Measurements from ENCODE around the gene CRIP3. TPM values are rescaled to one million over a fixed set of nuclear protein-coding genes. Genes with fewer than 3 reads are reported as not detected.

Gene CRIP3
- polyA plus RNA-seq, 3 donors: 3.3 to 9.0 (median 3.7) TPM

DNA sequence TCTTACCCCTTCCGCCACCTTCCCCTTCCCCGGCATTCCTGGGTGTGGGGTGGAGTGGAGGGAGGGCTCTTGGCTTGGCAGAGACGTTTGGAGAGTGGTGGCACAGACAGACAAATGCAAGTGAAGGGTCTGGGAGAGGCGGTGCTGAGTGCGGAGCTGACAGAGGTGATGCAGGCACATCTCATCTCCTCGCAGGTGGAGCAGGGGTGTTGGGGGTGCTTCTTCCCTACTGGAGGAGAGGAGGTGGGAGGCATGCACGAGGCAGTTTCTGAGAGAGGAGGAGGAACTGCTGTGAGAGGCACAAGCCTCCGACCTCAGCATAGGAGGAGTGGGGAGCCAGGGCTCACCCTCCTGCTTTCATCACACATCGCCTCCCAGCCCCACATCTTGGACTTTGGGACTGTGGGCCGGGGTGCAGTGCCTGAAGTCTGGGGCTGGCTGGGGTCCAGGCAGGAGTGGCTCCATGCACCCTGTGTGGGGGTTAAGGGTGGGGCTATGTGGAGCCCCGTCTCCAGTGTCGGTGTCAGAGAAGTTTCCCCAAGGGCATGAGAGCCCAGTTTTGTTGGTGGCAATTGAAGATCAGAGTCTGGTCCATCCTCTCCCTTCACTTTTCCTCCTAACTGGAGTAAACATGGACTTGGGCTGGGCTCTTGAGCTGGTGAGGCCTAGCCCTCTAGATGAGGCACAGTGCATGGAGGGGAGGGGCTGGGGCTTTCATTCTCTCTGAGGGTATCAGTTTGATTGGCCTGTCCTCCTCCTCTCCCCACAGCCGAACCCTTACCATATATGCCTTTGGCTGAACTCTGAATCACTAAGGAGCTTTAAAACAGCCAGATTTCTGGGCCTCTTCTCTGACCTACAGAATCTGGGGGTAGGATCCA lies 30.7 kb downstream of the CRIP3 start:
- no peak for DNase-seq (ENCODE audit: extremely low read depth in 1 of 11, low read depth in 9 of 11, low spot score in 4 of 11)

DNA sequence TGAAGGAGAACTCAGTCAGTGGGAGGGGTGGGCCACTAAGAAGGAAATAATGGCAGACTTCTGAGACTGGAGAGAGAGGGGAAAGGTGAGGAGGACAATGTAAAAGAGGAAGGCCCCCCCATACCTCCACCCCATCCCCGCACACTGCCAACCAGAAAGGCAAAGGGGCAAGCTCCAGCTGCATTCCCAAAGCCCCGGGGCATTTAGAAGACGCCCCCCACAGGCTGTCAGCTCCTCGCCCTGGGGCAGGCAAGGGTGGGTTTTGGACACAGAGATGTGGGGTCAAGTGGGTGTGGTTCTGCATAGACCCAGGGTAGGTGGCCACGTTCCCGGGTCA lies 31.4 kb downstream of the CRIP3 start:
- DNase-seq (ENCODE audit: extremely low read depth in 1 of 11, low read depth in 9 of 11, low spot score in 4 of 11): no peak

DNA sequence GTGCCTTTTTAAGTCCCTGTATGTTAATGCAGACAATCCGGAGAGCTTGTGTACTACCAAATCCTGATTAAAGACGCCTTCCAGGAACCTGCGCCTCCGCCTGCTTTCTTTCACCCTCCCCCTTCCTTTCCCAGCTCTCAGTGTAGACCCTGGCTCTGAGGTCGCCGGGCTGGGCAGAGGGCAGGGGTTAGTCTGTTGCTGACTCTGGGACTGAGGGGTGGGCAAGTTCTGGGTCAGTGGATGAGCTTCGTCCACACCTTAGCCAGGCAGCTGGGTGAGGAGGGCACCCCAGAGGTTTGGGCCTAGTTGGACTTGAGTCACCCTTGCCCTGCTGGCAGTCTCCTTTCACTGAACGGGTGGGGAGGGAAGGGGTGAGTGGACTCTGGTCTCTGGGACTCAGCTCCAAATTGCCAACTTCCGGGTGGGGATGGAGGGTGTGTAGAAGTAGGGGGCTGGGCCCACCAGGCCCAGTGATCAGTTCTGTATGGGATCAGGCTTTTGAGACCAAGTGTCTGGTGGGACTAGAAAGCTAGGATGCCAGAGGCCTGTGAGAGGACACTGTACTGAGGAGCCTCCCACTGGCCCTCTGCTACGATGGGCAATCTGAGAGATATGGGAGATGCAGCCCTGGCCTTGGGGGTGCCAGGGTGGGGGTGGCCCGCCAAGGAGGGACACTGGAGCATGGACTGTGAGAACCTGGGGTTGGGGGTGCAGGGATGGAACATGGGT lies 31.9 kb downstream of the CRIP3 start:
- DNase-seq (ENCODE audit: extremely low read depth in 1 of 11, low read depth in 9 of 11, low spot score in 4 of 11): no peak

DNA sequence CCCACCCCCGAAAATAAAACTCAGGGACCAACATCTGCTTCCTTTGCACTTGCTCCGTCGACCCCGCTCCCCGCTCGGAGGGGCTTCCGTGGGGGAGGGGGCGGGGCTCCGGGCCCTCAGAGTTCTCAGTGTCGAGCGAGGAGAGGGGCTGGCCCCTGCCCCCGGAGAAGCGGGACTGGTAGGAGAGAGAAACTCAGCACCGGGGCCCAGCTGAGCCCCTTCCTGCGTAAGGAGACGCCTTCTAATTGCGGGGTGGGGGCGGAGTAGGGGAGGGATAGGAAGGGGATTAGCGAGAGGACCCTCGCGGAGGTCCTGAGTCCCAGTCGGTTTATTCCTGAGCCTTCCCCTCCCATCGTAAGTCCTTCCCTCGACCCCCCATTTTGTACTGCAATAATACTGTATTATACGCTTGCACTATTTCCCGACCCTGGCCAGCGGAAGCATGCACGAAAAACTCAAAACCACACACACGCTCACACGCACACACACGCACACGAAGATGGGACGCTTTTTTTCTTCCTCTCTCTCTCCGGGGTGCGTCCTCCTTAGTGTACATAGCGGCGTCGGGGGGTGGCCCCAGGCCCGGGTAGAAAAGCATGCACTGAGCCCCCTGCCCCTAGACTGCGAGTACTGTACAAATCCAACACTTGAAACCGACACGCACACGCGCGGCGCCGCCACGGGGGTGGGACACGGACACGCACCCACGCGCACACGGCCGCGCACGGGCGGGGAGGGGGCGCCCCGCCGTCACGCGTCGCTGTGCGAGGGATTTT lies 32.6 kb downstream of the CRIP3 start:
- DNase-seq (ENCODE audit: extremely low read depth in 1 of 11, low read depth in 9 of 11, low spot score in 4 of 11): no peak

DNA sequence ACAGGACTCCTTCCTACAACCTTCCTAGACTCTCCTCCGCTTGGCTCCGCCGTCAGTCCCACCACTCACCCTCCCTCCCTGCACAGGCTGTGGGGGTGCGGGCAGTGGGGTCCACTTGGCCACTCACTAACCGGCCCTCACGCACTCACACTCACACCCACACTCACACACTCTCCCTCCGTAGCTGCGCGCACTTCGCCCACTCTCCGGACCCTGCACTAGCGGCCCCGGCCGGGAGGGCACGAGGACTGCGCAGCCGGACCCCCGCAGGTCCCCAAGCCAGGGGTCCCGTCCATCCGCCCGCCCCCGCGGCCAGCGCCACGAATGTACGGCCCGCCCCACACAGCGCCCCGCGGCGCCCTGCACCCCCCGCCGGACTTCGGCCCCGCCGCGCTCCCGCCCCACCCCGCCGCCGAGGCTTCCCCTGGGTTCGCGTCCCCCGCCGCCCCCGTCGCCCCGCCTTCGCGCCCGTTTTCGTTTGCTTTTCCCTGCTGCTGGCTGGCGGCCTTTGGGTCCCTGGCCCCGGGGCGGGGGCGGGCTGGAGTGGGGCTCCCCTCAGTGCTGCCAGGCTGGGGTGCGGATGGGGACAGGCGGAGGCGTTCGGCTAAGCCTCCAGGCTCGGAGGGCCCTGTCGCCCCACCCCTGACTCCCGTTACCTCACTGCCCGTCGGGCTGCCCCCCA lies 33.6 kb downstream of the CRIP3 start:
- no peak for DNase-seq (ENCODE audit: extremely low read depth in 1 of 11, low read depth in 9 of 11, low spot score in 4 of 11)

DNA sequence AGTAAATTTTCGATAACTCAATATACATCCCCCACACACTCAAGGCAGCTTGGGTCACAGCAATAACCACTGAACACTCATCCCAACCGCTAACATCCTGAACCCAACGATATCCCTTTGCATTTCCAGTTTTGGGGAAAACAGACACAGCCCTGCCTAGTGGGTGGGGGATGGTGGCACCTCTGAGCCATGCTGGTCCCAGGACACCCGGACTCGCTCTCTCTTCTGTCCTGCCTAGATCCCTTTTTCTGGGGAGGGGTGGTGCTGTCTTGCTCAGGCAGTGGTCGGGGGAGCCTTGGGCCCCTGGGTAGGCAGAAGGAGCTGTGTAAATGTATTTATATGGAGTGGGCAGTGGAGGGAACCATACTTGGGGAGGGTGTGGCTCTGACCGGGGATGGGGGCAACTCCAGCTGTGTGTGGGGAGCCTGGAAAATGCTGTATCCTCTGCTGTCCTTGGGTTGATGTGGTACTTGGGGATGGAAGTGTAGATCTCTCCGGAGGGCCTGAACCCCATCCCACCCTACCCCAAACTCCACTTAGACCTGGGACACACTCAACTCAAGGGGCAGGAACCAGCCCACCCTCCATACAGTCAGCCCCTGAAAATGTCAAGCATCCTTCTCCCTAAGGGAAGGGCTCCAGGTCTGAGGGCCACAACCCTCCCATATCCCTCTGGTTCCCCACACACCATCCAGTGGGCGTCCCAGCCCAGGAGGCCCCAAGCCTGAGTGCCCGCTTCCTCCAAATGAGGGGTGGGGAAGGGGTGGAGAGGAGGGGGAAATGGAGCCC lies 34.3 kb downstream of the CRIP3 start:
- no peak for DNase-seq (ENCODE audit: extremely low read depth in 1 of 11, low read depth in 9 of 11, low spot score in 4 of 11)

DNA sequence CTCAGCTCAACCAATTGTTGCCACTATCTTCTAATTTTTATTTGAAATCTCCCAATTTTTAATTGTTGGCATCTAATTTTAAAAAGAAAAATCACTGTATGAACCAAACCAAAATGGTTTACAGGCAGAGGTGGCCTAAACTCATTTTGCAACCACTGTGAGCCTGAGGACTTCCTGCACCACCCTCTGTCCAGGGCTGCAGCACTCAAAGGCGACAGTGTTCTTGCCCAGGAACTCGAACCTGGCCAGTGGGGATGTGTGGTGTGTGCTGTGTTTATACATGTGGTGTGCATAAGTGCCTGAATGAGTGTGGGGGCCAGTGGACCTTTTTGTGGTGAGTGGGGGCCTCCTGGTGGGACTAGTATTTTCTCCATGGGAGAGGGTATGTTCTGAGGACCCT lies 34.9 kb downstream of the CRIP3 start:
- DNase-seq (ENCODE audit: extremely low read depth in 1 of 11, low read depth in 9 of 11, low spot score in 4 of 11): no peak

DNA sequence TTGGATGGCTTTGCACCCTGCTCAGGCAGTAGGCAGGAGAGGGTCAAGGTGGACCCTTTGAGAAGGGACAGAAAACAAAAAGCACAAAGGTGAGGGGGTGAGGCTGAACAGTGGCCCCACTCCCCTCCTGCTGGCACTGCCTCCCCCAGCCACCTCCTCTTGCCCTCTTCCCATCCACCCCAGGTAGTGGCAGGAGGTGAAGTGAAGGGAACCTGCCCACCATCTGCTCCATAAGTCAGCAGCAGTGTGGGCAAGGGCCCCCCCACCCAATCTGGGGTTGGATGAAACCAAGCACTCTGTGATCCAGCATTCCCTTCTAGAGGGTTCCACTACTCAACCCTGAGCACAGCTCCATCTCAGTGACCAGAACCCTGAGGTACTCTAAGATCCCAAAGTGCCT lies 36.7 kb downstream of the CRIP3 start:
- no peak for DNase-seq (ENCODE audit: extremely low read depth in 1 of 11, low read depth in 9 of 11, low spot score in 4 of 11)

DNA sequence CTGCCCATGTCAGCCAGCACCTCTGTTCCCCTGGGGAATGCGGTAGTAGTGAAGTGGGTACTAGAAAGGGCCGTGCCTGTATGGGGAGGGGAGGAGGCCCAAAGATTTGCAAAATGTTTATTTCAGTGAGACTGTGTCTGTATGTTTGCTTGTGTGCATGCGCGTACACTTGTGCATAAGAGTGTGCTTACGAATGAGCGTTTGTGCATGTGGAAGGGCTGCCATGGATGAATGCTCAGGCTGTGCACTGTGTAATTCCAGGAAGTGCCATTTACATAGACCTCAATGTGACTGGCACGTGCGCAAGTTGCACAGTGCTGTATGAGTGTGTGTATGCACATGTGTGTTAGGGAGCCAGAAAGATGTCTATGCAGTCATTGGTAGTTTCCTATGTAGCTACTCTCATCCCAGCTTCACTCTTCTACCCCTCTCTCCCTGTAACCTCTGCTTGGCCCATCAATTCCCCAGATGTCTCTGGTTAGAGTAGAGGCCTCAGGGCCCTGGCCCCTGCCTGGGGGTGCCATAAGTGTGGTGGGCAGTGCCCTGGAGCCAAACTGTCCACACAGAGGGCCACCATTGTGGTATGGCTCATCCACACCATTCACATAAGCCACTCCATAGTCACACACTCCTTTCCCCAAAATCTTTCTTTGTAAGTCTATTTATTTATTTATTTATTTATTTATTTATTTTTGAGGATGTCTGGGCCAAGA lies 37.4 kb downstream of the CRIP3 start:
- DNase-seq (ENCODE audit: extremely low read depth in 1 of 11, low read depth in 9 of 11, low spot score in 4 of 11): no peak

DNA sequence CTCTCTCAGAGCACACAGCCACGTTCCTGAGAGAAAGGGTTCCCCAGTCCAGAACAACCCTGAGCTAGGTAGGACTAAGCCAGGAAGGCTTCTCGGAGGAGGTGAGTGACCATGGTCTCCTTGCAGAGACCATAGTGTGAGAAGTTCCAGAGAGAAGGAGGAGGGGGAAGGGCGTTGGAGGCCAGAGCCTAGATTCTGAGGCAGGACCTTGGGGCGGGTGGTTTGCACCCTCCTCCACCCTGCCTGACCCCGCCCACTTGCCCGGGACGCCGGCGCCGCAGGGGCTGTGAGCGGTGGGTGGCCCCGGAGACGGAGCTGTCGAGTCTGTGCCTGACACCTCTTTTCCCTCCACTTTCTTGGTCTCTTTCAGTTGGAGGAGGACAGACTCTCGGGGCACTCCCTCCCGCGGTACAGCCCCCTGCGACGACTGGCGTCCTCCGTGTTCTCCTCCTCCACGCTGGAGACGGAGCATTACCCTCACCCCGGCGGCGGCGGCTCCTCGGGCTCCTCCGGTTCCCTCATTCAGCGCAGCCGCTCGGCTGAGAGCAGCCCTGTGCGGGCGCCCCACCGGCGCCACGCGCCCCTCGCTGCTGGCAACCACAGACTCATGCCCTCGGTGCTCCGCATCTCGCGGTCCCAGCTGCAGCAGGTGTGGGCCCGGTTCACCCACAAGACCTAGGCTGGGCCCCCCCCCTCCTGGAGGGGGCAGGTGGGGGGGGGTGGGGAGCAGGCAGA lies 39.2 kb downstream of the CRIP3 start:
- DNase-seq (ENCODE audit: extremely low read depth in 1 of 11, low read depth in 9 of 11, low spot score in 4 of 11): no peak

DNA sequence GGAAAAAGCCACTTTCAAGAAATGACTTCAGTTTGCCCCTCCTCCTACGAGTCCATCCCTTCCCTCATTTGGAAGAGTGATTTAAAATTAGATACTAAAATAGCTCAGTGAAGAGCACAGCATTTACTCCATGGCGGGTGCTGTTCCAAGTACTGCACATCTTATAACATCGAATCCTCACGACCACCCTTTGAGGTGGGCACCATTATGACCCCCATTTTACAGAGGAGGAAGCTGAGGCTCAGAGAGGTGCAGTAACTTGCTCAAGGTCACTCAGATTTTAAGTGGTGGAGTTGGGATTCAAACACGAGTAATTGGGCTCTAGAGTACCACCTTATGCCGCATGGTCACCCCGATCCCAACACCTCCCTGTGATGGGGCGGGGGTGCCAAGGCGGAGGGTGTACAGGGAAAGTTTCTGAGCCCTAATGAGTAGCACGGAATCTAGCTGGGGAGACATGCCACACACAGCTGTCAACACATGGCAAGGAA lies 39.8 kb downstream of the CRIP3 start:
- DNase-seq (ENCODE audit: extremely low read depth in 1 of 11, low read depth in 9 of 11, low spot score in 4 of 11): no peak

DNA sequence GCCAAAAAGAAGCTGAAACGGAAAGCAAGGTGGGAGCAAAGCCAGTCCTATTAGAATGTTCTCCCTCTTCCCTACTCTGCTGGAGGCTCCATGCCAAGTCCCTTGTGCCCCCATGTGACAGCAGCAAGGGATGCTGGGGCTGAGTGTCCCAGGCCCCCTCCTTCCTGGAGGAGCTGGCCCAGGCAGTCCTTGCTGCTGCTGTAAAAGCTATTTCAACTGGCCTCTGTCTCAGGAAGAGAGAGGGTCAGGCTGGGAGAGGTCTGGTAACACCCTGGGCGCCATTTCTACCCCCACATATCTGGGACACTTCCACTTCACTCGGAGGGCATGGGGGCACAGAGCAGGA lies 40.3 kb downstream of the CRIP3 start:
- DNase-seq (ENCODE audit: extremely low read depth in 1 of 11, low read depth in 9 of 11, low spot score in 4 of 11): no peak

DNA sequence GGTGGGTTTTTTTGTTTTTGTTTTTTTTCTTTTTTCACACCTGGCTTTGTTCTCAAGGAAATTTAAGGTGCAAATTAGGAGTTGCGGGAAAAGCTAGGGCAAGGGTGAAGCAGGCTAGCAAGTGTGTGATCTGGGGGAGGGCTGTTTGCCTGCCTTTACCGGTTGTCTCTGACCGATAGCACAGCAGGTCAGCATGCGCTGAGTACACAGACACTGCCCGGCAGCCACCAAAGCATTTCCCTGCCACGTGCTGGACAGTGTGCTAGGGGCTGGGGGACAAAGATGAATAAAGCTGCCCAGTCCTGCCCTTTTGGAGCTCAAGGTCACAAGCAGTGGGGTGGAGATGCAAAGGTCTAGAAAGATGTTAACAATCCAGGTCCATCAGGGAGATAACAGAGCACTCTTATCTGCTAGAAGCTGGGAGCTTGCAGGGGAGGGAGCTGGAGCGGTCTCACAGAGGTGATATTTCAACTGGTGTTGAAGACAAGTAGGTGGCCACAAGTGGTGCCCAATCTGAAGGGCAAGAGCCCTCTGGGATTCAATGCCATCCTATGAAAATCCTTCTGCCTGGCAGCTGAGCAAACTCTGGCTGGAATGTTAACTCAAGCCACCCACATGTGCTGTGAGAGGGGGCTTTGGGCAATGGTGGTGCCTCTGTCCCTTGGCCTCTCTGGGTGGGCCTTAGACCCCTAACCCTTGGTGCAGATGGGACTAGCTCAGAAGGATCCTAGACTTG lies 40.8 kb downstream of the CRIP3 start:
- DNase-seq (ENCODE audit: extremely low read depth in 1 of 11, low read depth in 9 of 11, low spot score in 4 of 11): no peak

DNA sequence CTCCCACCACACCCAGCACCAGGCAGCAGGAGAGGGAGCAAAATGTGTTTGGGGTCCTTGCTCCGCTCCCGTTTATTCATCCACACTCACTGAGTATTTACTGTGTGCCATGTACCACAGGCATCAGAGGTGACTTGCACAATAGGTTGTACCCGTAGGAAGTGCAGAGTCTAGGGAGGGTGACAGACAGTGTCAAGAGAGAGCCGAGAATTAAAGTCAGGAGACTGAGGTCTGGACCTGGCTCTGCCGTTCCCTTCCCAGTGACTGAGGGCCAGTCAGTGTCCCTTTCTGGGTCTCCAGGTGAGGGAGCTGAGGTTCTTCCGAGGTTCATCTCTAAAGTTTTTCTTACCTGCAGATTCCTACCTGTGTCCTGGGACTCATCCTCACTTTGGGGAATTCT lies 43.1 kb downstream of the CRIP3 start:
- no peak for DNase-seq (ENCODE audit: extremely low read depth in 1 of 11, low read depth in 9 of 11, low spot score in 4 of 11)

DNA sequence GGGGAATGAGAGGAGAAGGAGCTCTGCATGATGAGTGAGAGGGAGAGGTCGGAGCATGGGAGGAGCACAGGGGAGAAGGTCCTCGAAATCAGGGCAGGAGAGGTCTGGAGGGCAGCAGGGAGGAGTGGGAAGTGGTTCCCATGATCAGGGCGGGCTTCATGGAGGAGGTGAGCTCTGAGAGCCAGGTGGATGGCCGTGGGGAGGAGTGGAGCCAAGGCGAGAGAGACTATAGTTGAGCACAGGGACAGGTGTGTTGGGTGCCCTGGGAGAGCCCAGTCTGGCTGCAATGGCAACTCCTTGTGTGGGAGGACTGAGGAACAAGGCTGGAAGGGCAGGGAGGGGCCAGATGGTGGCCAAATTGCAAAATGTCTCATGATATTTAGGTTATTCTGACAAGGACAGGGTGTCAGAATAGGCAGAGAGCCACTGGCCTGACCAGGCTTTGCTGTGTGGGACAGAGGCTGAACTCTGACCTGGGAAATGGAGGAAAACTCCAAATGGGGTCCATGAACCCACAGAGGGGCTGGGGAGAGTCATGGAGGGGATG lies 44.0 kb downstream of the CRIP3 start:
- DNase-seq (ENCODE audit: extremely low read depth in 1 of 11, low read depth in 9 of 11, low spot score in 4 of 11): no peak
